ENCODE data around the gene ZMYND8. TPM values are rescaled to one million over a fixed set of nuclear protein-coding genes. Genes with fewer than 3 reads are reported as not detected.
"Not testable (repeated sequence)": the region's sequence is repeated elsewhere in the genome, so short reads cannot be mapped to it uniquely, and the experiment has no call there.

The ZMYND8 gene
- total RNA-seq, 4 donors from 2014 or later = 48.5 to 169 (median 54.1) TPM

GRCh38 chr20:47210470-47210869 lies 146.0 kb downstream of the ZMYND8 start:
- TF ChIP-seq, protein P1, sequence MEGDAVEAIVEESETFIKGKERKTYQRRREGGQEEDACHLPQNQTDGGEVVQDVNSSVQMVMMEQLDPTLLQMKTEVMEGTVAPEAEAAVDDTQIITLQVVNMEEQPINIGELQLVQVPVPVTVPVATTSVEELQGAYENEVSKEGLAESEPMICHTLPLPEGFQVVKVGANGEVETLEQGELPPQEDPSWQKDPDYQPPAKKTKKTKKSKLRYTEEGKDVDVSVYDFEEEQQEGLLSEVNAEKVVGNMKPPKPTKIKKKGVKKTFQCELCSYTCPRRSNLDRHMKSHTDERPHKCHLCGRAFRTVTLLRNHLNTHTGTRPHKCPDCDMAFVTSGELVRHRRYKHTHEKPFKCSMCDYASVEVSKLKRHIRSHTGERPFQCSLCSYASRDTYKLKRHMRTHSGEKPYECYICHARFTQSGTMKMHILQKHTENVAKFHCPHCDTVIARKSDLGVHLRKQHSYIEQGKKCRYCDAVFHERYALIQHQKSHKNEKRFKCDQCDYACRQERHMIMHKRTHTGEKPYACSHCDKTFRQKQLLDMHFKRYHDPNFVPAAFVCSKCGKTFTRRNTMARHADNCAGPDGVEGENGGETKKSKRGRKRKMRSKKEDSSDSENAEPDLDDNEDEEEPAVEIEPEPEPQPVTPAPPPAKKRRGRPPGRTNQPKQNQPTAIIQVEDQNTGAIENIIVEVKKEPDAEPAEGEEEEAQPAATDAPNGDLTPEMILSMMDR (IDR thresholded peaks at IDR 0.05) = no peak
- TF ChIP-seq EP300 (IDR thresholded peaks at IDR 0.05) (no peak), POLR2A (IDR thresholded peaks at IDR 0.05) (no peak), POLR2AphosphoS5 (IDR thresholded peaks at IDR 0.05) (no peak)
- peaks cover 76% of the 10 kb centered on the region for H3K36me3 ChIP-seq
- no peaks in the 10 kb centered on the region for H3K9me3 ChIP-seq
- DNase-seq (ENCODE audit: low spot score in 2 of 2) = no peak
- H3K27me3 ChIP-seq = no peaks in the 10 kb centered on the region
- H3K27ac ChIP-seq = no peak overlapping the region
- H3K4me1 ChIP-seq = no peaks in the 10 kb centered on the region
- 95% methylated on average over 13 of the region's 13 CpGs for WGBS
- no peak overlapping the region for H3K4me3 ChIP-seq

DNA sequence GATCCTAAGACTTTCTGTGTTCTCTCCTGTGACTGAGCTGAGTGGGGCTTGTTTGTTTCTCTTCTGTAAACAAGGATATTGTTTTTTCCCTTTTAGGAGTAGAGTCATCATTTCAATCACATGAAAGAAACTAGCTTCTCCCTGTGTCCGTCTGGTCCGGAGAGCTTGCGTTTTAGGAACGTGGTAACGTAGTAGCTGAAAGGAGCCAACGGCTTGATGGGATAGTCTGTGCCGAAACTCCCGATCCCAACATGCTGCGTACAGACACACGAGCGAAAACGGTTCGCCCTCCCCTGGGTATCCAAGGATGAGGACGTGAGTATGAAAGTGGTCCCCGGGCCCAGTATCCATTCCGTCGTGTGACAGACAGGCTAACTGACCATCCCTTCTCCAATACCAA lies 146.5 kb downstream of the ZMYND8 start:
- Histone ChIP-seq H3K4me3 (no peak overlapping the region), H3K27me3 (no peaks in the 10 kb centered on the region), H3K4me1 (no peaks in the 10 kb centered on the region), H3K9me3 (no peaks in the 10 kb centered on the region), H3K36me3 (peaks cover 71% of the 10 kb centered on the region), H3K27ac (no peak overlapping the region)
- 94% methylated on average over 17 of the region's 17 CpGs for WGBS
- TF ChIP-seq EP300 (IDR thresholded peaks at IDR 0.05) (no peak), POLR2AphosphoS5 (IDR thresholded peaks at IDR 0.05) (no peak), POLR2A (IDR thresholded peaks at IDR 0.05) (no peak)
- TF ChIP-seq, protein P1 (IDR thresholded peaks at IDR 0.05) = no peak
- no peak for DNase-seq (ENCODE audit: low spot score in 2 of 2)

DNA sequence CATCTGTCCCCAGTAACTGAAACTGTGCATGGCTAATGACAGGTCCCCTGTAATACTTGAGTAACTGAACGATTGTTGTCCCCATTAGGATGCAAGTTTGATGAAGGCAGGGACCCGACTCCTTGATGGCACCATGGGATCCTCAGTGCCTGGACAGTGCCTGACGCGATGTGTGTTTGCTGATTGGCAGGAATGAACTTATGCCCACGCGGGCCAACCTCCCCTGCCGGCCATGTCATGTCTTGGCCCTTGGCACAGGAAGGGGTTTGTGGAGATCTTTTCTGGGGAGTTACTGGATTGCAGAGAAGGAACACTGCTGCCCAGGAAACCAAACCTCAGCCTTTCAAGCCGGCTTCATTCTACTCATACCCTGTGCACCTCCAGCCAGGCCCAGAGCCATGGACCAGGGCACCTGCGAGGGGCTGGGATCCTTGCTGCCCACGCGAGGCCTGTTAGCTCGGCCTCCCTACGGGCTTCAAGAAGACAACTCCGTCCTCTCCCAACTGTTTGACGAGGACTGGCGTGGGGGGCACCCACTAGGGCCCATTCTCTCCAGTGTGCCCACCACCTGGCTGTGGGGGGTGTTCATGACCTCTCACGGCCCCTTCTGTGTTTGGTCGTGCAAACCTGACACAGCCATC lies 147.8 kb downstream of the ZMYND8 start:
- H3K36me3 ChIP-seq = peaks cover 58% of the 10 kb centered on the region
- WGBS = 92% methylated on average over 17 of the region's 18 CpGs
- H3K27ac ChIP-seq = no peak overlapping the region

DNA sequence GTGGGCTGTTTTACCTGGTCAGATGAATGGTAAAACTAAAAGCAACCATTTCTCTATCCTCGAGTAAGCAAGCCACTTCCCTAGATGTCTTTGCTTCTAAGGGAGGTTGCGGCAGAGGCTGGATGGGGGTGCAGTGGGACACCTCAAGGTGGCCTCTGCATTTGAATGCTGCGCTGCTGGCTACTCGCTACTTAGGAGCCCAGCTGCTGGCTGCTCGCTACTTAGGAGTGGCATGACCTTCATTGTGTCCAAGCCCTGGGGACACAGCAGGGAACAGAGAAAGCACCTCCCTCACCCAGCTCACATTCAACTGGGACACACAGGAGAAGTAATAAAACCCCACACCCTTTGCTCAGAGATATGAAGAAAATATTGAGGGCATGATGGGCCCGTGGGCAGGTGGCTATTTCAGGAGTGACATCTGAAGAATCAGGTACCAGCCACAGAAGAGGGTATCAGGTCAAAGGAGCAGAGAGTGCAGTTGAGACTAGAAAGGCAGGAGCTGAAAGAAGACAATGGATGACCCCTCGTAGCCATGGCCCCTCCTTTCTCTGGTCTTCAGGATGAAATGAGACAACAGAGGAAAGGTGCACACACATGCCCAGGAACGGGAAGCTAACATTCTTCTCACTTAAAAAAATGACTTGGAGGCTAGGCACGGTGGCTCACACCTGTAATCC lies 149.4 kb downstream of the ZMYND8 start:
- Histone ChIP-seq H3K9me3 (no peaks in the 10 kb centered on the region), H3K4me3 (no peak overlapping the region), H3K4me1 (no peaks in the 10 kb centered on the region), H3K27ac (no peak overlapping the region), H3K27me3 (no peaks in the 10 kb centered on the region), H3K36me3 (peaks cover 43% of the 10 kb centered on the region)
- no peak for TF ChIP-seq POLR2A (IDR thresholded peaks at IDR 0.05)
- no peak for TF ChIP-seq POLR2AphosphoS5 (IDR thresholded peaks at IDR 0.05)
- no peak for DNase-seq (ENCODE audit: low spot score in 2 of 2)
- WGBS = 83% methylated on average over 9 of the region's 9 CpGs

More for the DNA sequence above, 147.8 kb downstream of the ZMYND8 start:
- DNase-seq (ENCODE audit: low spot score in 2 of 2) = no peak
- Histone ChIP-seq H3K4me3 (no peak overlapping the region), H3K9me3 (no peaks in the 10 kb centered on the region), H3K4me1 (no peaks in the 10 kb centered on the region), H3K27me3 (no peaks in the 10 kb centered on the region)
- TF ChIP-seq, protein P1 (IDR thresholded peaks at IDR 0.05) = no peak
- no peak for TF ChIP-seq POLR2AphosphoS5 (IDR thresholded peaks at IDR 0.05)
- TF ChIP-seq POLR2A (IDR thresholded peaks at IDR 0.05) = no peak

DNA sequence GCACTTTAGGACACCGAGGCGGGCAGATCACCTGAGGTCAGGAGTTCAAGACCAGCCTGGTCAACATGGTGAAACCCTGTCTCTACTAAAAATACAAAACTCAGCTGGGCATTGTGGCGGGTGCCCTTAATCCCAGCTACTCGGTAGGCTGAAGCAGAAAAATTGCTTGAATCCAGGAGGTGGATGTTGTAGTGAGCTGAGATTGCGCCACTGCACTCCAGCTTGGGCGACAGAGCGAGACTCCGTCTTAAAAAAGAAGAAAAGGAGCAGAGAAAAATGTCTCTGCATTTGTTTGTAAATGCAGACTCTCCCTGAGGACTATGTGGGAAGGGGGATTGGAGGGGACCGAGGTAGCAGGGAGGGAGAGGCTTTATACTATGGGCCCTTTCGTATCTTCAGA lies 149.9 kb downstream of the ZMYND8 start:
- H3K4me1 ChIP-seq; H3K9me3 ChIP-seq; H3K4me3 ChIP-seq; DNase-seq (ENCODE audit: low spot score in 2 of 2); H3K27ac ChIP-seq; H3K27me3 ChIP-seq: not testable (repeated sequence)
- peaks cover 38% of the 10 kb centered on the region for H3K36me3 ChIP-seq
- WGBS = 85% methylated on average over 10 of the region's 10 CpGs

DNA sequence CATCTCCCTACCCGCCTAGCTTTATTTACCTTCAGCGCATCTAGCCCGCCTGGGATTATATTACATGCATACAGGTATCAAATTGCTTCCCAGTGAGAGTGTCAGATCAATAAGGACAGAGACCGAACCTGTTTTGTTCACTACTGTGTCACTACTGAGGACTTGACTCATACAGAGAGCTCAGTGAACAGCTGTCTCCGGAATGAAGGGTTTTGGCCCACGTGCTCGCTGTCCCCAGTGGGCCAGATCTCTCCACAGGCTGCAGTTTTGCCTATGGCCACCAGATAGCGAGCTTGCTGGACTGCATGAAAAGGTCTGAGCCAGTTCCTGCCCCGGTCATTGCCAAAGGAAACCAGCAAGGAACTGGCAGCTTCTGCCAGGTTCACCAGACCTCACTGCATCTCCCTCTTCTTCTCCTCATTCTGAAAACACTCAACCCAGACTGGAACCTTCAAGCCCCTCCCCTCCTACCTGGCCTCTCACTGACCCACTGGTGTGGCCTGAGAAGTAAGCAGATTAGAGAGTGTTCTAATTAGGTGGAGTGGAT lies 150.8 kb downstream of the ZMYND8 start:
- Histone ChIP-seq H3K36me3 (peaks cover 29% of the 10 kb centered on the region), H3K27ac (no peak overlapping the region), H3K4me1 (no peaks in the 10 kb centered on the region), H3K9me3 (no peaks in the 10 kb centered on the region), H3K4me3 (no peak overlapping the region), H3K27me3 (no peaks in the 10 kb centered on the region)
- DNase-seq (ENCODE audit: low spot score in 2 of 2) = no peak
- TF ChIP-seq EP300 (IDR thresholded peaks at IDR 0.05) = no peak
- TF ChIP-seq, protein P1 (IDR thresholded peaks at IDR 0.05) = peak in 1 of 2 donors; percentile 51
- WGBS = 79% methylated on average over 9 of the region's 9 CpGs

DNA sequence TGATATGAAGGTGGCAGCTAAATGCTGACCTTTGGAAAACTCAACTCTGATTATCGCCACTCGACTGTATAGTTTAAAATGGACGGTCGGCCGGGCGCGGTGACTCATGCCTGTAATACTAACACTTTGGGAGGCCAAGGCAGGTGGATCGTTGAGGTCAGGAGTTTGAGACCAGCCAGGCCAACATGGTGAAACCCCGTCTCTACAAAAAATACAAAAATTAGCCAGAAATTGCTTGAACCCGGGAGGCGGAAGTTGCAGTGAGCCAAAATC lies 151.7 kb downstream of the ZMYND8 start:
- H3K4me3 ChIP-seq; H3K9me3 ChIP-seq; H3K27me3 ChIP-seq; DNase-seq (ENCODE audit: low spot score in 2 of 2); H3K27ac ChIP-seq; H3K4me1 ChIP-seq: not testable (repeated sequence)
- peaks cover 20% of the 10 kb centered on the region for H3K36me3 ChIP-seq
- WGBS = 95% methylated on average over 11 of the region's 11 CpGs
